Stimulated activated CD4-positive, alpha-beta T cell treated with anti-CD3 and anti-CD28 coated beads, Interleukin-12 subunit alpha, Interleukin-12 subunit beta, amount 100 ng/mL, for 24 hours (primary cell): ENCODE results near the gene ZCCHC9.
"Not testable (repeated sequence)": the region's sequence is repeated elsewhere in the genome, so short reads cannot be mapped to it uniquely, and the experiment has no call there.

Experiments used
- DNase-seq, 2 experiments: peaks; one replicate each; pipeline ENCODE4 v3.0.0-alpha.2; 2020; ENCODE audit warnings: low read depth in 2 of 2

The ZCCHC9 gene

DNA sequence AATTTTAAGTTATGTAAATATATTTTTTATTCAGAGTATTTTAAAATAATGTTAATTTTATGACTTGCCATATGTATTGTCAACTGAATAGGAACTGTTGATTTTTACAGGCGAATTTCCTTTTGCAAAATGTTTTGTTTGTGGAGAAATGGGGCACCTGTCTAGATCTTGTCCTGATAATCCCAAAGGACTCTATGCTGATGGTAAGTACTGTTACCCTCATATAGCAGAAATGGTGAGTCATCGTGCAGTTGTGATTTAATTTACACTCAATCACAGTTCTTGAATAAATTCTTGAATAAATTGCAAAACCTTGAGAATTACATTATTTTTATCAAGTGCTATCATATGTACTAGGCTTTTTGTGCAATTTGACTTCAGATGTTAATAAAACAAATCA is 7.4 kb downstream of the ZCCHC9 start:
- DNase-seq: no peak

DNA sequence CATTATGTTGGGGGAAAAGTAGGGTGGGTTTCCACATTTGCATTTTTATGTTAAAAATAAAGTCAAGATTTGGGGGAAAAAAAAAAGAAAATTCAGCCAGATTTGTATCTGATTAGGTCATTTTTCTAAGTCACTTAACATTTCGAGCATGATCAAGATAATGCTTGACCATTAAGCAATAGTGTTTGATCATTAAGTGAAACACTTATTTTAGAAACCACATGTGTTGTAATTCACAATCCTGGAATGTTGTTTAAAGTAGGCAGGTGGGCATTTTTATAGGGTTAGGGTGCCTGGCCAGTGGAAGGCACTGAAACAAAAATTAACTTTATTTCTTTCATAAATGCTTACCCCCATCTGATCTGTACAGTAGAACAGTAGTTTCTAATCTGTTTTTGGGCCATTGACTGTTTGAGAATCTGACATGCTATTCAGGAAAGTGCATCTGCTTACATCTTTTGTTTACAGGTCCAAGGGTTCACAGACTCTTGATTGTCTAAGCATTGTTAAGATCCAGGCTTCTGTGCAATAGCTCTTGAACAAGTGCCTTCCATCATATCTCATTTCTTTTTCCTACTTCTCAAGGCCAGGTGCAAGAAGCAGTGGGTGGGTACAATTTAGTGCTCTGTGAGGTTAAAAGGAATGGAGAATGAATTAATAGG is 9.1 kb downstream of the ZCCHC9 start:
- no peak for DNase-seq

- DNase-seq: no peak
Observed at GRCh38 chr5:81313278-81313677, 11.9 kb downstream of the ZCCHC9 start.

- no peak for DNase-seq
Observed at GRCh38 chr5:81313686-81314085, 12.3 kb downstream of the ZCCHC9 start.

GRCh38 chr5:81314581-81314980 is 13.2 kb downstream of the ZCCHC9 start:
- no peak for DNase-seq

DNA sequence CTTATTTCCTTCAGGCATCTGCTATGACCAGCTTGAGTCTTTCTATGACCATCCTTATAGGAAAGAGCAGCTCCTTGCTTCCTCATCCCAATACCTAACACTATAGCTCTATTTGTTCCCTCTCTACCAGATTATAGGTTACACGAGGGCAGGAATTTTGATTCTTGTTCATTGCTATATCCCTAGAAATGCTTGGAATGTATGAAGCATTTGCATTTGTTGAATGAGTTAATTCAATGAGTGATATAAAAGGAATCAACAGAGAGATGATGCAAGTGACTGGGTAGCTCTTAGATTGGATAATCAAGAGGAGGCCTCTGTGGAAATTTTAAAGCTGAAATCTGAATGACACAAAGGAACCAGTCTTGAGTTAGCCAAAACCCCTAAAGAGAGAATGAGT is 13.9 kb downstream of the ZCCHC9 start:
- no peak for DNase-seq

DNA sequence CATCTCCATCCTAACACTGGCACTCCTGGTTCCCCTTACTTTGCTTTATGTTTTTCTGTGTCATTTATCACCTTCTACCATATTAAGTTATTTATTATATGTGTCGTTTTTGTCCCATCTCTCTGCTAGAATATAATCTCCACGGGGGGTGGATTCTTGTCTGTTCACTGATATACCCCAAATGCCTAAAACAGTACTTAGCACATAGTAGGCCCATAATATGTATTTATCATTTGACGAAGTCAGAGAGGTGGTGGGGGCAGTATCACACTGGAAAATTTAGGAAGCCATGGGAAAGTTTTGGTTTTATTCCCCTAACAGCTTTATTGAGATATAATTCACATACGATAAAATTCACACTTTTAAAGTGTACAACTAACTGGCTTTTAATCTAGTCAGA is 14.4 kb downstream of the ZCCHC9 start:
- DNase-seq: no peak

GRCh38 chr5:81316571-81316970 is 15.2 kb downstream of the ZCCHC9 start:
- no peak for DNase-seq

DNA sequence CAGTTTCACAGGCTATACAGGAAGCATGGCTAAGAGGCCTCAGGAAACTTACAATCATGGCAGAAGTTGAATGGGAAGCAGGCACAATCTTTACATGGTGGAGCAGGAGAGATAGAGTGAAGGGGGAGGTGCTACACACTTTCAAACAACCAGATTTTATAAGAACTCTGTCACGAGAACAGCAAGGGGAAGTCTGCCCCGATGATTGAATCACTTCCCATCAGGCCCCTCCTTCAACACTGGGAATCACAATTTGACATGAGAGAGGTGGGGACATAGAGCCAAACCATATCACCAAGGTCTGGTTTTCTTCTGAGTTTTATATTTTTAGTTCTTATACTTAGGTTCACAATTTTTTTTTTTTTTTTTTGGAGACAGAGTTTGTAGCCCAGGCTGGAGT is 16.1 kb downstream of the ZCCHC9 start:
- no peak for DNase-seq

GRCh38 chr5:81326554-81326953 is 25.2 kb downstream of the ZCCHC9 start:
- no peak for DNase-seq

GRCh38 chr5:81334304-81335061 is 33.1 kb downstream of the ZCCHC9 start:
- DNase-seq: no peak

GRCh38 chr5:81335946-81336345 is 34.6 kb downstream of the ZCCHC9 start:
- no peak for DNase-seq

DNA sequence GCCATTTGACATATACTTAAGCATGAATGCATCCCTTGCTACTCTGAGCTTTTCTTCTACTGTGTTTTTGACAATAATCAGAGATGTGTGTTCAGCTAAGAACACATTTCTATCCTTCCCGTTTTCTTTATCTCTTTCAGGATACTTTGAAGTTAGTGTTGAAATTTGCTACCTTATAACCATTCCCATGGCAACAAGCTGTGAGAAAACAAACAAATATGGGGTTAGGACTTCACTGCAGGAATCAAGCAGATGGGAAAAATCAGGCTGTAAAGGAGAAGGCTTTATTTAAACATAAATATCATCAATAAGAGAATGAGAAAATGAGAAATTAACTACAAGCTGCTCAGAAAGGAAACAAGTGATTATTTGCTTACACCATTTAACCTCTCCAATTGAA is 35.2 kb downstream of the ZCCHC9 start:
- no peak for DNase-seq

GRCh38 chr5:81337803-81338202 is 36.4 kb downstream of the ZCCHC9 start:
- DNase-seq: no peak

DNA sequence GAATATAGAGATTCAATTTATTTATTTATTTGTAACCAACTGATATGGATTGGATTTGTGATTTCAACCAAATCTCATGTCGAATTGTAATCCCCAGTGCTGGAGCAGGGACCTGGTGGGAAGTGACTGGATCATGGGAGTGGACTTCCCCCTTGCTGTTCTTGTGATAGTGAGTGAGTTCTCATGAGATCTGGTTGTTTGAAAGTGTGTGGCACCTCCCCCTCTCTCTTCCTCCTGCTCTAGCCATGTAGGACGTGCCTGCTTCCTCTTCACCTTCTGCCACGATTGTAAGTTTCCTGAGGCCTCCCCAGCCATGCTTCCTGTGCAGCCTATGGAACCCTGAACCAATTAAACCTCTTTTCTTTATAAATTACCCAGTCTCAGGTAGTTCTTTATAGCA is 36.8 kb downstream of the ZCCHC9 start:
- not testable (repeated sequence) for DNase-seq

DNA sequence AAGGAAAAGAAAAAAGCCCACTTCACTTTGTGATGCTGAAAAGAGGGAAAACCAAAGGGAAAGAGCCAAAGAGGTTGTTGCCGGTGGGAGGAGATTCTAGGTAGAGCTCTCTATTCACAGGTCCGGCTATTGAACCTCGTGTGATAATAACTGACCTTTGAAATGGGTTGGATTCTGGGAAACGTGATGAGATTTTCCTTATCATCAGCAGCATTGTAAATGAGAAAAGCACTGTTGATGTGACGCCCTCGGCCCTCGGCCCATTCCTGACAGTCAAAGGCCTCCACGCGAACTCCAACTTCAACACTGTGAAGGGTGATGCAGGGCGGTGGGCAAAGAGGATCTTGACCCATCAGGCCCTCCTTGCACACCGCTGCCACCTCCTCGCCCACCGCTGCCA is 43.3 kb downstream of the ZCCHC9 start:
- no peak for DNase-seq

- DNase-seq: no peak
Observed at GRCh38 chr5:81345411-81346003, 44.1 kb downstream of the ZCCHC9 start.

DNA sequence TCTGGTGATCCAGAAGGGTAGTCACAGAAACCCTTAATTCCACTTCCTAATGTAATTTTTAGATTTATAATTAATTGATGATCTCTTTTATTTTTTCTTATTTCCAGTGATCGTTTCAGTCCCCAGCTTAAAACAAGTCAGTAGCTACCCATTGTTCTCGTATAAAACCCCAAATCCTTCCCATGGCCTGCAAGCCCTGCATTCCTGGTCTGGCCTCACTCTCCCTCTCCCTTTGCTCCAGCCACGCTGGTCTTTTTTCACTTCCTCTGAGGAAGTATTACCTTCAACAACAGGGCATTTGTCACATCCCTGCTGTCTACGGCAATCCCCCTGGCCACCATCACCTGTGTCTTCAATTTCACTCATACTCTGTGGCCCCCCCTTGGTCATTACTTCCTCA is 47.8 kb downstream of the ZCCHC9 start:
- no peak for DNase-seq

GRCh38 chr5:81350507-81350906 is 49.1 kb downstream of the ZCCHC9 start:
- DNase-seq: no peak

DNA sequence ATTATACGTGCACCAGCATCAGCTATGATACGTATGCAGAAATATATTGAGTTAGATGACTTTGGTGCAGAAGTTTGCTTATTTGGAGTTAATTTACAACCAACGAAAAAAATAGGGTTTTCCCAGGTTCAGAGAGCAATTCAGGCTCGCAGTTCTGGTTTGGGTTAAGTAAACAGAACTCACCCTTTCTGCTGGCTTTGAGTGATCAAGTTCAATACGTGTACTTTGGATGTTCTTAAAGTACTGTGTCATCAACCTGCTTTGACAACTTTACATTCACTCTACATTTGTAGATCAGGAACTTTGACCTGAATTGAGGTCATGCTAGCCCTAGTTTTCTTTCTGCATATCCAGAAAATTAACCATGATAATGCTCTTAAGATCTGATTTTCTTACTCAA is 51.8 kb downstream of the ZCCHC9 start:
- DNase-seq: no peak

DNA sequence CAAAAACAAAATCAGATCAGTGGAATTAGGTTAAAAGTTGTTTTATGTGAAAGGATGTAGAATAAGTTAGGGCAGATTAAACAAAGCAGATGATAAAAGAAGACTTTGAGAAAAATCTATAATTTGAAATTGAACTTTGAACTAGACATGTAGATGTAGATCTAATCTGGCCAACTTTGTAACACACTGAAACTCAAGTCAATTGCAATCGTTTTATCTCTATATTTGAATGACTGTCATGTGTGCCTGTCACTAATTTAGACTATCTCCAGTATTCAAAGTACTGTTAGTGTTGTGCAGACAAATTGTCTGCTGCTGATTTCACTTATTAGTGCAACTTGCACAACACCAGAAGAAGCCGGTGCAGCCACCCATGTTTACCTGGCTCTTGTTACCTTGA is 52.7 kb downstream of the ZCCHC9 start:
- no peak for DNase-seq

- DNase-seq: no peak
Observed at GRCh38 chr5:81355291-81356251, 54.2 kb downstream of the ZCCHC9 start.
